ENCODE data around the gene ZBTB47. TPM values are rescaled to one million over a fixed set of nuclear protein-coding genes. Genes with fewer than 3 reads are reported as not detected.

Gene ZBTB47
- total RNA-seq, 1 donor from 2014 or later: 24.3 TPM

GRCh38 chr3:42697289-42698051 lies 44.0 kb downstream of the ZBTB47 start:
- no peak for DNase-seq (ENCODE audit: extremely low read depth, low read depth, low spot score)

DNA sequence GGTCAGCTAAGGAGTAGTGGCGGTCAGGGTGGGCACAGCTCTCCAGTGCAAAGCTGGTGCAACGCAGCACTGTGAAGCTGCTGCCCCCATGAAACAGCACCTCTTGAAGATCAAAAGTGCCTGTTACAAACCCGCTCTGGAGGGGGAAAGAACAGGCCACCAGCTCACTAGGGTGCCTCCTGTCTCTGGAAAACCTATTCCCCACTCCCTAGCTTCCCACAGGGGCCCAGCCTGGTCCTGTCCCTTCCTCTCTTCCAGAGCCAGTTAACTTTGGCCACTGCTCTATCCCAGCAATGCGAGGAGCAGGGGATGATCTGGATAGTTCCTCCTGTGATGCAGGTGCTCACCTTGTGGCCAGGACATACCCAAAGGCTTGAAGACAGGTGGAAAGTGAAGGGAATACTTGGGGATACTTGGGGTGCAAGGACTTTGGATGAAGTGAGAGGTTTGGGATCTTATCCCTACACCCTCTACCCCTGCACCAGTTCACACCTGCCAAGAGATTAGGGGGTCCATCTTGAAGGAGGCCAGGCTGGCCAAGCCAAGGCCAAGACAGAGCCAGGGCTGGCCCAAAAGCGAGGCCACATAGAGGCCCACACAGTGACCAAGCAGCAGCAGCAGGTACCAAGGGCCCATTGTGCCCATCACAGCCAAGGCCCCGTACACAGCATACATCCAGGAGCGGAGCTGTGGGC lies 44.9 kb downstream of the ZBTB47 start:
- DNase-seq (ENCODE audit: extremely low read depth, low read depth, low spot score): no peak

- no peak for DNase-seq (ENCODE audit: extremely low read depth, low read depth, low spot score)
Observed at GRCh38 chr3:42698911-42699230, 45.4 kb downstream of the ZBTB47 start.

DNA sequence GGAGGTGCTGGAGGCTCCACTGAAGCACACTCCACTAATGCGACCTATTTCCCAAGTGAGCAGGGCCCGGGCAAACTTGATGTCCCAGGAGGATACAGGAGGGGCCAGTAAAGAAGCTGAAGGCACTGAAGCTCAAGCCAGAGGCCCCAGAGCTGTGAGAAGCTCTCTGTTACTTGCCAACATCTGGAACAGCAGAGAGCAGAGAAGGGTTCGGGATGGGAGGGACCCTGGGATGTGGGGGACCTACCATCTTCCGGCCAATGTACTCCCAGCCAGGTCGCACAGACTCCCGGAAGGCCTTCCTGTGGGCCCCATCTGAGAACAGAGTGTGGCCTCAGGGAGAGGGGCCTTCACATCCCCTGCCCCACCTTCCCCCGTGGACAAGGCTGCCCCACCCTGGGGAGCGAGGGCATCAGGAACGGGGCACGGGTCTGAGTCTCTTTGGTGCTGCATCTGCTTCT lies 46.0 kb downstream of the ZBTB47 start:
- DNase-seq (ENCODE audit: extremely low read depth, low read depth, low spot score): no peak

- no peak for DNase-seq (ENCODE audit: extremely low read depth, low read depth, low spot score)
Observed at GRCh38 chr3:42700366-42701288, 47.1 kb downstream of the ZBTB47 start.

GRCh38 chr3:42701371-42702065 lies 48.0 kb downstream of the ZBTB47 start:
- DNase-seq (ENCODE audit: extremely low read depth, low read depth, low spot score): no peak

DNA sequence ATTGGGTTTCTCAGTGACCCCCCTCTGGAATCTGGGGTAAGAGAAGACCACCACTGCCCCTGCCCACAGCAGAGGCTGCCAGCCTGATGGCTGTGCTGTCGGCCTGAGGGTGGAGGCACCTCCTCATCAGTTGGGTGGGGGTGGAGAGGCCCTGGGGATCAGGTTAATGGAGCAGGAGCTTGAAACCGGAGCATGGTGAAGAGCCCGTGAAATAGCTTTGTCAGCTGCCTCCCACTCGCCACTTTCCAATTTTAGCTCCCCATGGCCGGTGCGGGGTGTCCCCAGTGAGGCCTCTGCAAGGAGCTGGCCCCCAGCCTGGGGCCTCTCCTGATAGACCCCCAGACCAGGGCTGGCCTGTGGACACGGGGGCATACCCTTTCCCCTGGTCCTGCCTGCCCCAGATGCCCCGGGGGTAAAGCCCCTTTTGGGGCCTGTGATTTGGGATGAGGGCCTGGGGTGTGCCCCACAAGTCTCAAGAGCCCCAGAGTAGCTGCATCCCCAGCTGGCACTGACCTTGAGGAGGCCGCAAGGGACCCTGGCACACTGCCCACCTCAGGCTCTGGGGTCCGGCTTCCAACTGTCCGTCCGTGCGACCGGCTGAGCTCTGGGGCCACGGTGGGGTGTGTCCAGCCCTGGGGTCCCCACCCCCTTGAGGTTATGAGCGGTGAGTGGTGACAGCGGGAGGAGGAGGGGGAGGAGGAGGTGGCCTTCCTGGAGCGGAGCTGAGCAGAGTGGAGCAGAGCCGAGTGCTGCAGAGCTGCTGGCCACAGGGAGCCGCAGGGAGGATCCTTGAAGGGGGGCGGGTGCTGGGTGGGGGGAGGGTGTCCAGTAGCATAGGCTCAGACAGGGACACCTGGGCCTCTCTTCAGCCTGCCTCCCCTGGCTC lies 48.8 kb downstream of the ZBTB47 start, which contains the start of gene HHATL:
HHATL (minus strand) TSS at position 733 of the 886 bp plus-strand sequence. CDS start 1,972 bp downstream, outside the sequence.
- DNase-seq (ENCODE audit: extremely low read depth, low read depth, low spot score): no peak

DNA sequence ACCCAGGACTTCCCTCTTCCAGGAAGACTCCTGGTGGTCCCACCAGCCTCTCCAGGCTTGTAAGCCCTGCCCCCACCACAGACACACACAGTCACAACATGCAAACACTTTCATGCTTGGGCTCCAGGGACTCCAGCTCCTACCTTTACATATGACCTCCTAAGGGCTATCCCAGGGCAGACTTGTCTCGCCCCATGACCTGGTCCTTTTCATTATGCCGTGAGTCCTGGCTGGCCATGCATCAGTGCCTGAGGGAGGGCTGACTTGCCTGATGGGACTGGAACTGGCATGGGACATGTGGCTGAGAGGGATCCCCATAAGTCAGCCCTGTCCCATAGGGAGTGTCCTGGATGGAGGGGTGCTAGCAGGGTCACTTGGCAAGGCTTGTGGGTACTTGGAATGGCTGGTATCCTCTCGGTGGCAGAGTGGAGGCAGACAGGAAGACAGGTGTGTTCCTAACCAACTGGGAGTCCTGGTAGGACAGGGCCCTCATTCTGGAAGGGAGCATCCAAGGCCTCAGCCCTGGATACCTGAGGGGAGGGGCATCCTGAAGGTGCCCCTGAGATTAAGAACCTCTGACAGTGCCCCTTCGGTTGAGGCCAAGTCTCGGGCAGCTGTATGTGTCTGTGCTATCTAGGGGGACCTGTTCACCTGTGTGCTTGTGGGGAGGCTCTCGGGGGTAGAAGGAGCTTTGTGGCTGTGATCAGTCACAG lies 49.6 kb downstream of the ZBTB47 start:
- no peak for DNase-seq (ENCODE audit: extremely low read depth, low read depth, low spot score)

DNA sequence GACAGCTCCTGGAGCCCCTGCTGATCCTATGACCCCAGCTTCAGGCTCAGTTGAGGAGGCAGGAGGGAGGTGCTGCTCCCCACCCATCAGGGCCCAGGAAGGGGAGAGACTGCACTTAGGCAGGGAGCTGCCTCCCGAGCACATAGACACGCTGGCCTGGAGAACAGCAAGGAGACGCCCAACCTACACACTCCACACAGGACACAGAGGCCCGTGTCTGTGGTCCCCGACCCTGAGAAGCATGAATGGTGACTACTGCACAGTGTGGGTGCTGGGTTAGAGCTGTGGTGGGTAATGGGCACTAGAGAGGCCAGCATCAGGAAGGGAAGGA lies 50.2 kb downstream of the ZBTB47 start:
- DNase-seq (ENCODE audit: extremely low read depth, low read depth, low spot score): no peak

- no peak for DNase-seq (ENCODE audit: extremely low read depth, low read depth, low spot score)
Observed at GRCh38 chr3:42704136-42704841, 50.8 kb downstream of the ZBTB47 start.

- no peak for DNase-seq (ENCODE audit: extremely low read depth, low read depth, low spot score)
Observed at GRCh38 chr3:42705058-42705767, 51.7 kb downstream of the ZBTB47 start.

DNA sequence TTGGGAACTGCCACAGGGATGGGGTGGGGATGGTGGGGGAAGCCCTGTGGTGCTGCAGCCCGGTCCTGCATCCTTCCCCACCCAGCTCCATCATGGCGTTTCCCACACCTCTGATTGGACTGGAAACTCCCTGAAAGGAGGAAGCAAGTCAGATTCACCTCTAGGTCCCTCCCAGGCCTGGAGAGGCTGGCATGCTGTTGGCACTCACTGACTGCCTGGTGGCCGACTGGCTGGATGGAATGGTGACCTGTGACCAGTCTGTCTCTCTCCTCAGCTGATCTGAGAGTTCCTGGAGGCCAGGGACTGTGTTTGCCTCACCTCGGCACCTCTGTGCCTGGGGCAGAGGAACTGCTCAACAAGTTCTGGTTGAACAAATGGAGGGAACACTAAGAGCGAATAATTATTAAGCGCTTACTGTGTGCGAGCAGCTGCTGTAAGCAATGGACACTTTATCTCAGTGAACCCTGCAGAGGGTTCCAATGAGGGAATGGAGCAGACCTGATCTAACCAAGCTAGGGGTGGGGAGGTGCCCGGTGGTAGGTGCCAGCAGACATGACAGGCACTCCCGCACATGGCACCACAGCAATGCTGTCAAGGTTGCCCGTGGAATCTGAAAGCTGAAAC lies 52.6 kb downstream of the ZBTB47 start:
- no peak for DNase-seq (ENCODE audit: extremely low read depth, low read depth, low spot score)

GRCh38 chr3:42706721-42707619 lies 53.5 kb downstream of the ZBTB47 start:
- no peak for DNase-seq (ENCODE audit: extremely low read depth, low read depth, low spot score)

- no peak for DNase-seq (ENCODE audit: extremely low read depth, low read depth, low spot score)
Observed at GRCh38 chr3:42707620-42708355, 54.3 kb downstream of the ZBTB47 start.

GRCh38 chr3:42708611-42709151 lies 55.2 kb downstream of the ZBTB47 start:
- DNase-seq (ENCODE audit: extremely low read depth, low read depth, low spot score): no peak
